GM12873 (cell line): ENCODE measurements around the gene DHDDS.

Experiments
- TF ChIP-seq, protein P1 (sequence below): IDR thresholded peaks from 2 replicates; pipeline ENCODE4 v1.5.1; 2012; ENCODE audit warnings: low read depth, mild to moderate bottlenecking, moderate library complexity, low read length, control low read depth; ENCODE audit not compliant: insufficient read depth; ENCODE audit errors: missing control alignments

Gene DHDDS

DNA sequence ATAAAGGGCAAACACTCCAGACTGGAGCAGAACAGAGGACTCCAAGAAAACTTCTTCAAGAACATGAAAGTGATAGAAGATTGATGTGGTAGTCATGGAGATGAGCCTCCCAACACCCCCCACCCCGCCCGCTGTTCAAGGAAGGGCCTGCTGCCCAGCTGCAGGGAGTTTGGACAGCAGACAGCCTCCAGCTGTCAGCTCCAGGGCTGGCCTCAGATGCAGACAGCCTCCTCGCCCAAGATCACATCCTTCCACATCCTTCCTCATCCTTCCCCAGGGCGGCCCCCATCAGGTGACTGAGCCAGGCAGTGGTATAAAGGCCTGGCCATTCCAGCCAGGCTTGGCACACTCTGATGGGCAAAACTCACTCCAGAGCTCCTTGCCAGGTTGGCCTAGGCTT is 64.7 kb downstream of the DHDDS start:
- TF ChIP-seq, protein P1, sequence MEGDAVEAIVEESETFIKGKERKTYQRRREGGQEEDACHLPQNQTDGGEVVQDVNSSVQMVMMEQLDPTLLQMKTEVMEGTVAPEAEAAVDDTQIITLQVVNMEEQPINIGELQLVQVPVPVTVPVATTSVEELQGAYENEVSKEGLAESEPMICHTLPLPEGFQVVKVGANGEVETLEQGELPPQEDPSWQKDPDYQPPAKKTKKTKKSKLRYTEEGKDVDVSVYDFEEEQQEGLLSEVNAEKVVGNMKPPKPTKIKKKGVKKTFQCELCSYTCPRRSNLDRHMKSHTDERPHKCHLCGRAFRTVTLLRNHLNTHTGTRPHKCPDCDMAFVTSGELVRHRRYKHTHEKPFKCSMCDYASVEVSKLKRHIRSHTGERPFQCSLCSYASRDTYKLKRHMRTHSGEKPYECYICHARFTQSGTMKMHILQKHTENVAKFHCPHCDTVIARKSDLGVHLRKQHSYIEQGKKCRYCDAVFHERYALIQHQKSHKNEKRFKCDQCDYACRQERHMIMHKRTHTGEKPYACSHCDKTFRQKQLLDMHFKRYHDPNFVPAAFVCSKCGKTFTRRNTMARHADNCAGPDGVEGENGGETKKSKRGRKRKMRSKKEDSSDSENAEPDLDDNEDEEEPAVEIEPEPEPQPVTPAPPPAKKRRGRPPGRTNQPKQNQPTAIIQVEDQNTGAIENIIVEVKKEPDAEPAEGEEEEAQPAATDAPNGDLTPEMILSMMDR = no peak

DNA sequence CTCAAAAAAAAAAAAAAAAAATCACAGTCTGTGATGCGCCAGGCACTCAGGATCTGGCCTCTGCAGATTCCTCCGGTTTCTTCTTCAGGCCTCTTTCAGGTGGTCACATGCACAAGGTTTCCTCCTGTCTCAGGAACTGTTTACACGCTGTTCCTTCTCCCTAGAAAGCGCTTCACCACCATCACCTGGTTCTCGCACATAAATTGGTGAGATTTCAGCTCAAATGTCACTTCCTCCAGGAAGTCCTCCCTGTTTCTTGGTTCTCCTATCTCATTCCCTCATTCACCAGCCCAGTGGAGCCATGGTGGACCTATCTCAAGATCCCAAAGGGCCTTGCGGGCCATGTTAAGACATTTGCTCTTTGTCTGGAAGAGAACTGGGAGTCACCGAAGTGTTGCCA is 66.8 kb downstream of the DHDDS start:
- TF ChIP-seq, protein P1 = no peak

- TF ChIP-seq, protein P1 = no peak
Measured at GRCh38 chr1:26500488-26501175, 68.5 kb downstream of the DHDDS start.

DNA sequence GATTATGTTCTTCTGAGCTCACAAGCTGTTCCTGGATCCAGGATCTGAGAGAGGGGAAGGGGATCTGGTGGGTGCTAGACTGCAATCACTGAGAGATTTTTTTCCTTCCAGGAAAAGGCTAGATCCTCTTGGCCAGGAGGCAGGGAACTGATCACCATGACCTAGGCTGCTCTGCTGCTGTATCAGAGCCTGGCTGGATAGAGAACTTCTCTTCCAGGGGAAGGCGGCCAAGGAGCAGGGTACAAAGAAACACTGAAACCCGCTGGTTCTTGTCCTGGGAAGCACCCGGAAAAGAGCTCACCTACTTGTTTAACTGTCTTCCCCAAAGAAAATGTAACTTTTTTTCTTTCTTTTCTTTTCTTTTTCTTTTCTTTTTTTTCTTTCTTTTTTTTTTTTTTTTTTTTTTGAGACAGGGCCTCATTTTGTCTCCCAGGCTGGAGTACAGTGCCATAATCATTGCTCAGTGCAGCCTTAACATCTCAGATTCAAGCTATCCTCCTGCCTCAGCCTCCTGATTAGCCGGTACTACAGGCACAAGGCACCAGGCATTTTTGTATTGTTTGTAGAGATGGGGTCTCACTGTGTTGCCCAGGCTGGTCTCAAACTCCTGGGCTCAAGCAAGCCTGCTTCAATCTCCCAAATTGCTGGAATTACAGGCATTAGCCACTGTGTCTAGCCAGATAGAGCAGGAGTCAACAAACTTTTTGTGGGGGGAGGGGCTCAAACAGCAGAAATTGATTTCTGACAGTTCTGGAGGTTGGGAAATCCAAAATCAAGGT is 85.1 kb downstream of the DHDDS start:
- TF ChIP-seq, protein P1 = no peak

- TF ChIP-seq, protein P1 = no peak
Measured at GRCh38 chr1:26517766-26518049, 85.6 kb downstream of the DHDDS start.

- TF ChIP-seq, protein P1 = no peak
Measured at GRCh38 chr1:26518355-26518754, 86.2 kb downstream of the DHDDS start.

DNA sequence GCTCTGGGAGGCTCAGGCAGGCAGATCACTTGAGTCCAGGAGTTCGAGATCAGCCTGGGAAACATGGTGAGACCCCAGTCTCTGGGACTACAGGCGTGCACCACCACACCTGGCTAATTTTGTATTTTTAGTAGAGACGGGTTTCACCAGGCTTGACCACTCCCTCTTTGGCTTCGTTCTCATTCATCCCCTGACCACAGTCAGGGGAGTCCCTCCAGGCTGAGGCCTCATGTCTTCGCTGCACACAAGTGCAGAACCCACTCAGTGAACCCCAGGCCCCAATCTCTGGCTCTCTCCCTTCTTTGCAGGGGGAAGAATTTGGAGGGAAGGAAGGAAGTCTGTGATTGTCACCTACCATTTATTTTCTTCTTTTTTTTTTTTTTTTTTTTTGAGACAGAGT is 88.2 kb downstream of the DHDDS start:
- TF ChIP-seq, protein P1 = no peak
